Suprapubic skin (tissue), 4 donors: Measurements from ENCODE around the gene NEUROD4. TPM values are rescaled to one million over a fixed set of nuclear protein-coding genes. Genes with fewer than 3 reads are reported as not detected.

Source experiments
- DNase-seq, 2 donors: peaks; one replicate each; pipeline ENCODE4 v3.0.0-alpha.2; 2019; ENCODE audit warnings: low spot score in 2 of 2
- H3K27ac ChIP-seq: fragments of 200-600 bp; sonication (generic); one replicate; pipeline ENCODE4 v1.5.1; 2019
- H3K27me3 ChIP-seq: fragments of 200-600 bp; sonication (generic); one replicate; pipeline ENCODE4 v1.5.1; 2019
- H3K36me3 ChIP-seq: fragments of 200-600 bp; sonication (generic); one replicate; pipeline ENCODE4 v1.5.1; 2019
- H3K4me1 ChIP-seq: fragments of 200-600 bp; sonication (generic); one replicate; pipeline ENCODE4 v1.5.1; 2019
- H3K4me3 ChIP-seq: fragments of 200-600 bp; sonication (generic); one replicate; pipeline ENCODE4 v1.5.1; 2019; ENCODE audit warnings: mild to moderate bottlenecking
- H3K9me3 ChIP-seq: fragments of 200-600 bp; sonication (generic); one replicate; pipeline ENCODE4 v1.5.1; 2019
- CTCF ChIP-seq, 2 donors: fragments of 200-600 bp in 1 of 2; fragments of 450-650 bp in 1 of 2; sonication (generic) in 1 of 2; IDR thresholded peaks; one replicate each; pipeline ENCODE4 v1.5.1; 2016 to 2019; ENCODE audit warnings: antibody characterized with exemption in 2 of 2, mild to moderate bottlenecking in 1 of 2, moderate library complexity in 1 of 2
- EP300 ChIP-seq: sonication (generic); formaldehyde crosslinking; IDR thresholded peaks from one replicate; pipeline ENCODE4 v1.6.1; 2017; ENCODE audit warnings: antibody characterized with exemption
- POLR2A ChIP-seq, 2 donors: fragments of 450-650 bp; IDR thresholded peaks; one replicate each; pipeline ENCODE4 v1.6.1; 2017; ENCODE audit warnings: antibody characterized with exemption in 2 of 2, mild to moderate bottlenecking in 2 of 2, moderate library complexity in 2 of 2
- POLR2AphosphoS5 ChIP-seq, 3 donors: sonication (generic); formaldehyde crosslinking; IDR thresholded peaks; one replicate each; pipeline ENCODE4 v1.6.1; 2017; ENCODE audit warnings: antibody characterized with exemption in 3 of 3
- WGBS: methylation state at CpG from one replicate; pipeline ENCODE4 v1.1.5; 2018; 5-methylcytosine and 5-hydroxymethylcytosine counted together
- total RNA-seq, 4 donors: library from RNA; depleted of rRNA; stranded (reverse); fragments of >200 nt; gene quantifications; one replicate each; pipeline ENCODE4 v1.1.0, GENCODE V29; 2016

NEUROD4 gene
- total RNA-seq, 4 donors from 2014 or later, result not detected

- WGBS, result 65% methylated on average over 10 of the region's 10 CpGs
- DNase-seq, result no peak
- H3K4me3 ChIP-seq, result no peak overlapping the region
- no peaks in the 10 kb centered on the region for H3K36me3 ChIP-seq
- H3K9me3 ChIP-seq, result no peaks in the 10 kb centered on the region
- peaks cover 8% of the 10 kb centered on the region for H3K27me3 ChIP-seq
- H3K4me1 ChIP-seq, result no peaks in the 10 kb centered on the region
- TF ChIP-seq CTCF (IDR thresholded peaks at IDR 0.05) (no peak), EP300 (no peak), POLR2AphosphoS5 (IDR thresholded peaks at IDR 0.05) (no peak), POLR2A (IDR thresholded peaks at IDR 0.05) (no peak)
- no peak overlapping the region for H3K27ac ChIP-seq
These were observed 19.9 kb downstream of the NEUROD4 start for GRCh38 chr12:55039395-55040354.

- Histone ChIP-seq H3K4me1 (no peaks in the 10 kb centered on the region), H3K36me3 (no peaks in the 10 kb centered on the region), H3K27me3 (peaks cover 8% of the 10 kb centered on the region), H3K27ac (no peak overlapping the region), H3K4me3 (no peak overlapping the region), H3K9me3 (no peaks in the 10 kb centered on the region)
- no peak for DNase-seq
- TF ChIP-seq CTCF (IDR thresholded peaks at IDR 0.05) (no peak), POLR2A (IDR thresholded peaks at IDR 0.05) (no peak), POLR2AphosphoS5 (IDR thresholded peaks at IDR 0.05) (no peak), EP300 (no peak)
- 79% methylated on average over 4 of the region's 4 CpGs for WGBS
These were observed 21.7 kb downstream of the NEUROD4 start for GRCh38 chr12:55041345-55042055.

GRCh38 chr12:55043542-55043941 is 23.8 kb downstream of the NEUROD4 start:
- WGBS, result 86% methylated on average over 3 of the region's 3 CpGs
- no peaks in the 10 kb centered on the region for H3K36me3 ChIP-seq
- no peak overlapping the region for H3K27ac ChIP-seq
- H3K9me3 ChIP-seq, result no peaks in the 10 kb centered on the region
- no peak for DNase-seq
- H3K27me3 ChIP-seq, result peaks cover 8% of the 10 kb centered on the region
- no peak overlapping the region for H3K4me3 ChIP-seq
- no peak for TF ChIP-seq EP300
- H3K4me1 ChIP-seq, result no peaks in the 10 kb centered on the region

GRCh38 chr12:55044135-55044534 is 24.4 kb downstream of the NEUROD4 start:
- no peaks in the 10 kb centered on the region for H3K36me3 ChIP-seq
- H3K27me3 ChIP-seq, result peaks cover 5% of the 10 kb centered on the region
- 66% methylated on average over 6 of the region's 6 CpGs for WGBS
- no peaks in the 10 kb centered on the region for H3K9me3 ChIP-seq
- H3K4me1 ChIP-seq, result no peaks in the 10 kb centered on the region
- DNase-seq, result no peak
- TF ChIP-seq CTCF (IDR thresholded peaks at IDR 0.05), result no peak
- no peak for TF ChIP-seq POLR2AphosphoS5 (IDR thresholded peaks at IDR 0.05)
- no peak for TF ChIP-seq EP300
- no peak for TF ChIP-seq POLR2A (IDR thresholded peaks at IDR 0.05)
- H3K27ac ChIP-seq, result no peak overlapping the region
- H3K4me3 ChIP-seq, result no peak overlapping the region

- Histone ChIP-seq H3K4me3 (no peak overlapping the region), H3K9me3 (no peaks in the 10 kb centered on the region), H3K4me1 (no peaks in the 10 kb centered on the region), H3K27ac (no peak overlapping the region), H3K27me3 (no peaks in the 10 kb centered on the region), H3K36me3 (no peaks in the 10 kb centered on the region)
- no peak for DNase-seq
- no peak for TF ChIP-seq POLR2AphosphoS5 (IDR thresholded peaks at IDR 0.05)
- TF ChIP-seq POLR2A (IDR thresholded peaks at IDR 0.05), result no peak
- no peak for TF ChIP-seq CTCF (IDR thresholded peaks at IDR 0.05)
- TF ChIP-seq EP300, result no peak
- WGBS, result 89% methylated on average over 16 of the region's 16 CpGs
These were observed 29.9 kb downstream of the NEUROD4 start for GRCh38 chr12:55049676-55050075.
